Liver (tissue), 9 donors: ENCODE results near the gene SLK. TPM values are rescaled to one million over a fixed set of nuclear protein-coding genes. Genes with fewer than 3 reads are reported as not detected.

Experiments used
- DNase-seq: peaks from one replicate; pipeline ENCODE4 v3.0.0-alpha.2; 2017; ENCODE audit warnings: low spot score
- H3K27ac ChIP-seq, 2 donors: one replicate each; pipeline ENCODE4 v1.7.0; 2013; ENCODE audit warnings: inconsistent platforms in 2 of 2, low read length in 2 of 2, control low read depth in 1 of 2, low read depth in 1 of 2, mild to moderate bottlenecking in 1 of 2
- H3K27me3 ChIP-seq, 4 donors: one replicate each; pipeline versions ENCODE4 v1.6.1 to v1.7.0; 2013; ENCODE audit warnings: low read length in 3 of 4, inconsistent platforms in 1 of 4, mild to moderate bottlenecking in 1 of 4, moderate library complexity in 1 of 4; ENCODE audit not compliant: control insufficient read depth in 4 of 4, insufficient read depth in 4 of 4
- H3K36me3 ChIP-seq, 4 donors: one replicate each; pipeline versions ENCODE4 v1.6.1 to v1.7.0; 2013; ENCODE audit warnings: low read length in 3 of 4, mild to moderate bottlenecking in 3 of 4, low read depth in 1 of 4, moderate library complexity in 1 of 4; ENCODE audit not compliant: control insufficient read depth in 4 of 4, insufficient read depth in 3 of 4
- H3K4me1 ChIP-seq, 4 donors: one replicate each; pipeline versions ENCODE4 v1.6.1 to v1.7.0; 2013; ENCODE audit warnings: low read length in 3 of 4, mild to moderate bottlenecking in 3 of 4, moderate library complexity in 1 of 4; ENCODE audit not compliant: control insufficient read depth in 4 of 4, insufficient read depth in 4 of 4
- H3K4me3 ChIP-seq, 3 donors: one replicate each; pipeline versions ENCODE4 v1.6.1 to v1.7.0; 2013; ENCODE audit warnings: low read length in 3 of 3, control low read depth in 1 of 3, low read depth in 1 of 3, mild to moderate bottlenecking in 1 of 3
- H3K9ac ChIP-seq, 2 donors: one replicate each; pipeline ENCODE4 v1.7.0; 2013; ENCODE audit warnings: low read length in 2 of 2, mild to moderate bottlenecking in 2 of 2, moderate library complexity in 2 of 2, control low read depth in 1 of 2, low read depth in 1 of 2
- H3K9me3 ChIP-seq, 4 donors: one replicate each; pipeline versions ENCODE4 v1.6.1 to v1.7.0; 2013; ENCODE audit warnings: low read length in 3 of 4; ENCODE audit not compliant: control insufficient read depth in 4 of 4
- ATF3 ChIP-seq: IDR thresholded peaks from 2 replicates; pipeline ENCODE4 v1.6.1; 2016; ENCODE audit warnings: antibody characterized with exemption
- CTCF ChIP-seq: fragments of 150-350 bp; IDR thresholded peaks from 2 replicates; pipeline ENCODE4 v1.5.1; 2017; ENCODE audit warnings: improper control_type of control experiment, low read depth, low read length; ENCODE audit not compliant: missing input control
- EGR1 ChIP-seq, 2 donors: IDR thresholded peaks; 2 replicates each; pipeline ENCODE4 v1.6.1; 2016 to 2018; ENCODE audit warnings: antibody characterized with exemption in 2 of 2, low read depth in 2 of 2
- FOXA1 ChIP-seq: IDR thresholded peaks from 2 replicates; pipeline ENCODE4 v1.6.1; 2016; ENCODE audit warnings: antibody characterized with exemption
- HNF4A ChIP-seq, 2 donors: conservative IDR thresholded peaks; 2 replicates each; pipeline ENCODE4 v1.6.1; 2016; ENCODE audit warnings: antibody characterized with exemption in 2 of 2, mild to moderate bottlenecking in 2 of 2
- HNF4G ChIP-seq: IDR thresholded peaks from 2 replicates; pipeline ENCODE4 v1.6.1; 2016; ENCODE audit warnings: antibody characterized with exemption
- NR2F2 ChIP-seq: IDR thresholded peaks from 2 replicates; pipeline ENCODE4 v1.6.1; 2016; ENCODE audit warnings: antibody characterized with exemption
- RAD21 ChIP-seq, 2 donors: IDR thresholded peaks; 2 replicates each; pipeline ENCODE4 v1.6.1; 2016; ENCODE audit warnings: antibody characterized with exemption in 2 of 2, mild to moderate bottlenecking in 2 of 2
- TAF1 ChIP-seq: conservative IDR thresholded peaks from 2 replicates; pipeline ENCODE4 v1.6.1; 2016; ENCODE audit warnings: antibody characterized with exemption, mild to moderate bottlenecking
- YY1 ChIP-seq: IDR thresholded peaks from 2 replicates; pipeline ENCODE4 v1.6.1; 2016; ENCODE audit warnings: antibody characterized with exemption, mild to moderate bottlenecking
- ZBTB33 ChIP-seq: IDR thresholded peaks from 2 replicates; pipeline ENCODE4 v1.6.1; 2016; ENCODE audit warnings: antibody characterized with exemption
- WGBS: extraction: QIAGEN DNeasy Blood & Tissue Kit; methylation state at CpG from one replicate; pipeline ENCODE4 v1.1.7; 2013; 5-methylcytosine and 5-hydroxymethylcytosine counted together
- polyA plus RNA-seq, 2 donors: library from polyadenylated mRNA; stranded (reverse) in 1 of 2; unstranded in 1 of 2; fragments of 200-250 nt in 1 of 2; fragments of >200 nt in 1 of 2; fragmentation: Nextera tagmentation in 1 of 2; extraction: Ambion mirVana in 1 of 2; gene quantifications; one replicate each; pipeline versions ENCODE4 v1.2.1 to v1.2.3, GENCODE V29; 2013 to 2015
- total RNA-seq, 2 donors: library from RNA; depleted of rRNA; stranded (reverse); fragments of >200 nt; gene quantifications; one replicate each; pipeline ENCODE4 v1.2.3, GENCODE V29; 2014
- donor health status: healthy.
- donor health status: healthy.
- donor health status: healthy.
- donor health status: healthy.
- donor health status: healthy.

Gene SLK
- total and polyA plus RNA-seq, 4 donors, result 3.9 to 20.3 (median 12.4) TPM

- WGBS, result 88% methylated on average over 1 of the region's 1 CpG
- Histone ChIP-seq H3K9ac (no peak overlapping the region), H3K36me3 (peaks cover 0 to 21% (median 8%) of the 10 kb centered on the region in 4 donors), H3K4me3 (no peak overlapping the region), H3K9me3 (no peaks in the 10 kb centered on the region), H3K27me3 (no peaks in the 10 kb centered on the region), H3K27ac (no peak overlapping the region), H3K4me1 (no peaks in the 10 kb centered on the region)
- TF ChIP-seq FOXA1 (no peak), RAD21 (IDR thresholded peaks at IDR 0.05) (no peak), TAF1 (no peak), HNF4G (no peak), EGR1 (IDR thresholded peaks at IDR 0.05; ENCODE audit: low read depth in 2 of 2) (no peak), NR2F2 (no peak), ZBTB33 (no peak), CTCF (no peak), HNF4A (conservative IDR thresholded peaks at IDR 0.05) (no peak), YY1 (no peak)
- DNase-seq, result no peak
Measured at GRCh38 chr10:103995134-103995533, 28.2 kb downstream of the SLK start.

GRCh38 chr10:103998805-103999204, 31.9 kb downstream of the SLK start:
- peaks cover 0 to 31% (median 19%) of the 10 kb centered on the region in 4 donors for H3K36me3 ChIP-seq
- TF ChIP-seq EGR1 (IDR thresholded peaks at IDR 0.05; ENCODE audit: low read depth in 2 of 2), result no peak
- no peak for TF ChIP-seq RAD21 (IDR thresholded peaks at IDR 0.05)
- TF ChIP-seq CTCF, result no peak
- TF ChIP-seq ZBTB33, result no peak
- no peak for TF ChIP-seq HNF4G
- TF ChIP-seq NR2F2, result no peak
- TF ChIP-seq TAF1, result no peak
- TF ChIP-seq FOXA1, result no peak
- no peak for TF ChIP-seq ATF3
- no peak overlapping the region for H3K9ac ChIP-seq
- H3K4me3 ChIP-seq, result no peak overlapping the region
- H3K27ac ChIP-seq, result no peak overlapping the region
- WGBS, result 98% methylated on average over 2 of the region's 2 CpGs
- H3K9me3 ChIP-seq, result no peaks in the 10 kb centered on the region
- no peaks in the 10 kb centered on the region for H3K4me1 ChIP-seq
- no peak for DNase-seq
- no peaks in the 10 kb centered on the region for H3K27me3 ChIP-seq
